B cell (primary cell): ENCODE results near the gene CENPQ. TPM values are rescaled to one million over a fixed set of nuclear protein-coding genes. Genes with fewer than 3 reads are reported as not detected.

Experiments
- ATAC-seq: fragments of 200-7000 bp; cut with Tn5 transposase; one replicate; pipeline ENCODE4 v1.10.0; 2021; ENCODE audit warnings: low read depth, mild to moderate bottlenecking, moderate number of reproducible peaks, moderate library complexity
- CTCF ChIA-PET: fragments of 350-600 bp; sonication (Branson Sonifier 250); formaldehyde crosslinking; loops from one replicate; lab custom pipeline; 2021; ENCODE audit warnings: antibody characterized with exemption, inconsistent platforms; lab: Charles Lee
- POLR2A ChIA-PET: fragments of 350-600 bp; sonication (Branson Sonifier 250); formaldehyde crosslinking; loops from one replicate; lab custom pipeline; 2021; ENCODE audit warnings: antibody characterized with exemption; lab: Charles Lee
- DNase-seq: peaks from one replicate; pipeline ENCODE4 v3.0.0; 2013
- H2AFZ ChIP-seq: 2 replicates; pipeline ENCODE4 v1.6.1; 2012; ENCODE audit warnings: mild to moderate bottlenecking, low read depth, low read length; ENCODE audit not compliant: insufficient read depth, poor library complexity, severe bottlenecking
- H3K27ac ChIP-seq, 2 donors: 1 replicate in 1 of 2; 2 replicates in 1 of 2; pipeline ENCODE4 v1.5.1; 2012 to 2013; ENCODE audit warnings: low read length in 2 of 2, mild to moderate bottlenecking in 2 of 2, moderate library complexity in 1 of 2
- H3K27me3 ChIP-seq, 4 experiments: fragments of 200-600 bp in 1 of 4; sonication (generic) in 1 of 4; replicated peaks in 1 of 4; 1 replicate in 2 of 4; 2 replicates in 2 of 4; pipeline versions ENCODE4 v1.6.1 to v1.7.0; 2013 to 2016; ENCODE audit warnings: low read length in 3 of 4, mild to moderate bottlenecking in 2 of 4, mixed read lengths in 1 of 4, moderate library complexity in 1 of 4; ENCODE audit not compliant: insufficient read depth in 4 of 4, control insufficient read depth in 3 of 4; ENCODE audit errors: control extremely low read depth in 1 of 4
- H3K36me3 ChIP-seq, 2 experiments: replicated peaks in 1 of 2; 1 replicate in 1 of 2; 2 replicates in 1 of 2; pipeline versions ENCODE4 v1.6.1 to v1.7.1; 2013; ENCODE audit warnings: low read length in 1 of 2; ENCODE audit not compliant: insufficient read depth in 2 of 2, control insufficient read depth in 1 of 2; ENCODE audit errors: control extremely low read depth in 1 of 2, extremely low read depth in 1 of 2
- H3K4me1 ChIP-seq, 2 donors: fragments of 200-600 bp in 1 of 2; sonication (generic) in 1 of 2; 1 replicate in 1 of 2; 2 replicates in 1 of 2; pipeline versions ENCODE4 v1.5.1 to v1.6.1; 2013 to 2017; ENCODE audit warnings: low read length in 2 of 2; ENCODE audit not compliant: control insufficient read depth in 2 of 2, insufficient read depth in 2 of 2
- H3K4me2 ChIP-seq: replicated peaks from 2 replicates; pipeline ENCODE3; 2012; ENCODE audit warnings: mild to moderate bottlenecking, low read depth, low read length; ENCODE audit not compliant: poor library complexity, severe bottlenecking
- H3K4me3 ChIP-seq, 5 experiments: fragments of 200-600 bp in 1 of 5; sonication (generic) in 1 of 5; 1 replicate in 3 of 5; 2 replicates in 2 of 5; pipeline versions ENCODE4 v1.5.1 to v1.7.0; 2011 to 2016; ENCODE audit warnings: low read length in 4 of 5, mild to moderate bottlenecking in 4 of 5, low read depth in 2 of 5, control low read depth in 1 of 5, moderate library complexity in 1 of 5; ENCODE audit not compliant: insufficient read depth in 1 of 5; ENCODE audit errors: control extremely low read depth in 1 of 5, extremely low read depth in 1 of 5
- H3K79me2 ChIP-seq: fragments of 200-600 bp; sonication (generic); one replicate; pipeline ENCODE4 v1.6.0; 2016; ENCODE audit warnings: low read length; ENCODE audit not compliant: control insufficient read depth, insufficient read depth
- H3K9ac ChIP-seq: fragments of 200-600 bp; sonication (generic); 2 replicates; pipeline ENCODE4 v1.6.1; 2017; ENCODE audit warnings: mild to moderate bottlenecking, low read length, moderate library complexity
- H3K9me3 ChIP-seq, 3 donors: one replicate each; pipeline versions ENCODE4 v1.6.1 to v1.7.1; 2013; ENCODE audit warnings: low read length in 2 of 3; ENCODE audit not compliant: control insufficient read depth in 2 of 3, insufficient read depth in 1 of 3; ENCODE audit errors: control extremely low read depth in 1 of 3
- H4K20me1 ChIP-seq: 2 replicates; pipeline ENCODE4 v1.6.0; 2012; ENCODE audit warnings: mild to moderate bottlenecking, low read length; ENCODE audit not compliant: insufficient read depth, control insufficient read depth, poor library complexity, severe bottlenecking
- H3K27ac Mint-ChIP-seq: one replicate; pipeline ENCODE4 v1.8.0; 2021; ENCODE audit warnings: mixed read lengths
- H3K27me3 Mint-ChIP-seq: one replicate; pipeline ENCODE4 v1.8.0; 2021; ENCODE audit warnings: mixed read lengths
- H3K4me1 Mint-ChIP-seq: one replicate; pipeline ENCODE4 v1.8.0; 2021; ENCODE audit warnings: mixed read lengths
- H3K4me3 Mint-ChIP-seq: one replicate; pipeline ENCODE4 v1.8.0; 2021; ENCODE audit warnings: mixed read lengths
- H3K9me3 Mint-ChIP-seq: one replicate; pipeline ENCODE4 v1.8.0; 2022; ENCODE audit warnings: mixed read lengths; ENCODE audit not compliant: insufficient read depth
- EZH2 ChIP-seq: IDR thresholded peaks from 2 replicates; pipeline ENCODE4 v1.6.1; 2012; ENCODE audit warnings: borderline replicate concordance, low read depth, mild to moderate bottlenecking, moderate library complexity, low read length; ENCODE audit not compliant: insufficient read depth, poor library complexity, severe bottlenecking
- WGBS: methylation state at CpG from one replicate; pipeline ENCODE4 v1.1.5; 2013; ENCODE audit warnings: missing lambda C conversion rate; ENCODE audit not compliant: insufficient coverage; 5-methylcytosine and 5-hydroxymethylcytosine counted together
- intact Hi-C: fragments of 100-400 bp; cut with micrococcal nuclease; formaldehyde crosslinking; loops from one replicate; pipeline ENCODE4 v1.10.0; 2022
- polyA plus RNA-seq: library from polyadenylated mRNA; depleted of rRNA; stranded (reverse); fragments of >200 nt; gene quantifications from 2 replicates; pipeline ENCODE4 v1.2.3, GENCODE V29; 2012
- total RNA-seq, 2 donors: library from RNA; stranded (reverse); fragments of 120-200 nt in 1 of 2; gene quantifications; 1 replicate in 1 of 2; 2 replicates in 1 of 2; pipeline versions ENCODE4 v1.2.3 to v1.2.4, GENCODE V29; 2013 to 2022
- TF ChIP-seq, protein P1 (sequence below): fragments of 200-600 bp; IDR thresholded peaks from one replicate; pipeline ENCODE4 v1.8.0; 2022; ENCODE audit warnings: antibody characterized with exemption, mild to moderate bottlenecking

Gene CENPQ
- total and polyA plus RNA-seq, 2 donors (not counting 1 experiment from before 2014, with no cell fraction given) = 3.3 to 6.6 TPM

DNA sequence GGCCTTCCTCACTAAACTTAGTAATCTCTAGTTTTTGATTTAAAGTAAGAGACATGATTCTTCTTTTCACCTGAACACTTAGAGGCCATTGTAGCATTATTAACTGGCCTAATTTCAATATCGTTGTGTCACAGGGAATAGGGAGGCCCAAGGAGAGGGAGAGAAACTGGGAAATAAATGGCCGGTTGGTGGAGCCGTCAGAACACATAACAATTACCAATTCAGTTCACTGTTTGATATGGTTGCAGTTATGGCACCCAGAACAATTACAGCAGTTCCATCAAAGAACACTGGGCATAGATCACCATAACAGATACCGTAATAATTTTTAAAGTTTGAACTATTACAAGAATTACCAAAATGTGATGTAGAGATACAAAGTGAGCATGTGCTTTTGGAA lies 27.5 kb downstream of the CENPQ start:
- ChIA-PET CTCF (interaction anchor here (0.7 kb wide), 1 partner anchor 21 kb away, joined by 3 read pairs; no protein-coding TSS in a partner anchor), POLR2A (no interaction called here)
- H3K4me3 ChIP-seq = no peak overlapping the region
- no peak overlapping the region for H3K27ac ChIP-seq
- Mint-ChIP-seq H3K27ac (no peak overlapping the region), H3K4me1 (no peaks in the 10 kb centered on the region), H3K9me3 (no peaks in the 10 kb centered on the region), H3K27me3 (no peaks in the 10 kb centered on the region), H3K4me3 (no peak overlapping the region)
- intact Hi-C loops = no loop called here
- no peaks in the 10 kb centered on the region for H3K4me1 ChIP-seq
- no peaks in the 10 kb centered on the region for H3K9me3 ChIP-seq
- TF ChIP-seq EZH2 = no peak
- TF ChIP-seq, protein P1, sequence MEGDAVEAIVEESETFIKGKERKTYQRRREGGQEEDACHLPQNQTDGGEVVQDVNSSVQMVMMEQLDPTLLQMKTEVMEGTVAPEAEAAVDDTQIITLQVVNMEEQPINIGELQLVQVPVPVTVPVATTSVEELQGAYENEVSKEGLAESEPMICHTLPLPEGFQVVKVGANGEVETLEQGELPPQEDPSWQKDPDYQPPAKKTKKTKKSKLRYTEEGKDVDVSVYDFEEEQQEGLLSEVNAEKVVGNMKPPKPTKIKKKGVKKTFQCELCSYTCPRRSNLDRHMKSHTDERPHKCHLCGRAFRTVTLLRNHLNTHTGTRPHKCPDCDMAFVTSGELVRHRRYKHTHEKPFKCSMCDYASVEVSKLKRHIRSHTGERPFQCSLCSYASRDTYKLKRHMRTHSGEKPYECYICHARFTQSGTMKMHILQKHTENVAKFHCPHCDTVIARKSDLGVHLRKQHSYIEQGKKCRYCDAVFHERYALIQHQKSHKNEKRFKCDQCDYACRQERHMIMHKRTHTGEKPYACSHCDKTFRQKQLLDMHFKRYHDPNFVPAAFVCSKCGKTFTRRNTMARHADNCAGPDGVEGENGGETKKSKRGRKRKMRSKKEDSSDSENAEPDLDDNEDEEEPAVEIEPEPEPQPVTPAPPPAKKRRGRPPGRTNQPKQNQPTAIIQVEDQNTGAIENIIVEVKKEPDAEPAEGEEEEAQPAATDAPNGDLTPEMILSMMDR = no peak
- H3K27me3 ChIP-seq = no peaks in the 10 kb centered on the region
- WGBS = no CpG with 5 or more reads among the region's 4 CpGs
- ATAC-seq = no peak
- no peak for DNase-seq
- no peak overlapping the region for H3K4me2 ChIP-seq
- H4K20me1 ChIP-seq = no peaks in the 10 kb centered on the region
- H3K79me2 ChIP-seq = no peaks in the 10 kb centered on the region
- no peak overlapping the region for H2AFZ ChIP-seq
- no peak overlapping the region for H3K9ac ChIP-seq
- peaks cover 5 to 34% of the 10 kb centered on the region in 2 experiments for H3K36me3 ChIP-seq

DNA sequence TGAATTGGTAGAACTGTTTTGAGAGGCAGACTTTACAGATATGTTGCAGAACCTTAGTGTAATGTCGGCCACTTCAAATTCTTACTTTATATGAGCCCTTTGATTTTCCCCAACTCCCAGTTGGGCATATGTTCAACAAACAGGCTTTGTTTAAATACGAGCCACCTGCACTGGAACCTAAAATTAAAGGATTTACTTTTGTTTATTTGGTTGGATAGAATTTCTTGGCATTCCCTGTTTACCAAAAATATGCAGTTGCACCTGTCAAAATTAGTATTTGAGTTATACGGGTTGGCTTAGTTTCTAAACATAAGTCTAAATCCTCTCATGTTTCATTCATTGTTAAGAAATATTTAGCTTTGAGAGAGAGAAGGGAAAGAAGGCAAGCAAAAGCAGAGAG lies 34.1 kb downstream of the CENPQ start:
- DNase-seq = no peak
- no peak for TF ChIP-seq EZH2
- TF ChIP-seq, protein P1 = no peak
- H3K27me3 Mint-ChIP-seq = no peaks in the 10 kb centered on the region
- no peak overlapping the region for H2AFZ ChIP-seq
- no peak overlapping the region for H3K4me3 Mint-ChIP-seq
- no peaks in the 10 kb centered on the region for H3K4me1 ChIP-seq
- no peak overlapping the region for H3K27ac ChIP-seq
- CTCF ChIA-PET = interaction anchor here (0.6 kb wide), 1 partner anchor 15 kb away, joined by 6 read pairs; no protein-coding TSS in a partner anchor
- H3K4me2 ChIP-seq = no peak overlapping the region
- peaks cover 0 to 2% (median 0%) of the 10 kb centered on the region in 4 experiments for H3K27me3 ChIP-seq
- no peaks in the 10 kb centered on the region for H3K4me1 Mint-ChIP-seq
- no peak for ATAC-seq
- H3K9me3 ChIP-seq = no peaks in the 10 kb centered on the region
- intact Hi-C loops = no loop called here
- no peak overlapping the region for H3K4me3 ChIP-seq
- H3K36me3 ChIP-seq = peaks cover 0 to 7% of the 10 kb centered on the region in 2 experiments
- POLR2A ChIA-PET = no interaction called here
- no peak overlapping the region for H3K27ac Mint-ChIP-seq
- H4K20me1 ChIP-seq = no peaks in the 10 kb centered on the region
- 100% methylated on average over 1 of the region's 3 CpGs for WGBS
- no peak overlapping the region for H3K9ac ChIP-seq
- H3K9me3 Mint-ChIP-seq = no peaks in the 10 kb centered on the region
- no peaks in the 10 kb centered on the region for H3K79me2 ChIP-seq
